ENCODE data around the gene PHPT1. TPM values are rescaled to one million over a fixed set of nuclear protein-coding genes. Genes with fewer than 3 reads are reported as not detected.

PHPT1 gene
- total RNA-seq, 6 experiments from 2014 or later, result 30.5 to 66.6 (median 49.3) TPM

DNA sequence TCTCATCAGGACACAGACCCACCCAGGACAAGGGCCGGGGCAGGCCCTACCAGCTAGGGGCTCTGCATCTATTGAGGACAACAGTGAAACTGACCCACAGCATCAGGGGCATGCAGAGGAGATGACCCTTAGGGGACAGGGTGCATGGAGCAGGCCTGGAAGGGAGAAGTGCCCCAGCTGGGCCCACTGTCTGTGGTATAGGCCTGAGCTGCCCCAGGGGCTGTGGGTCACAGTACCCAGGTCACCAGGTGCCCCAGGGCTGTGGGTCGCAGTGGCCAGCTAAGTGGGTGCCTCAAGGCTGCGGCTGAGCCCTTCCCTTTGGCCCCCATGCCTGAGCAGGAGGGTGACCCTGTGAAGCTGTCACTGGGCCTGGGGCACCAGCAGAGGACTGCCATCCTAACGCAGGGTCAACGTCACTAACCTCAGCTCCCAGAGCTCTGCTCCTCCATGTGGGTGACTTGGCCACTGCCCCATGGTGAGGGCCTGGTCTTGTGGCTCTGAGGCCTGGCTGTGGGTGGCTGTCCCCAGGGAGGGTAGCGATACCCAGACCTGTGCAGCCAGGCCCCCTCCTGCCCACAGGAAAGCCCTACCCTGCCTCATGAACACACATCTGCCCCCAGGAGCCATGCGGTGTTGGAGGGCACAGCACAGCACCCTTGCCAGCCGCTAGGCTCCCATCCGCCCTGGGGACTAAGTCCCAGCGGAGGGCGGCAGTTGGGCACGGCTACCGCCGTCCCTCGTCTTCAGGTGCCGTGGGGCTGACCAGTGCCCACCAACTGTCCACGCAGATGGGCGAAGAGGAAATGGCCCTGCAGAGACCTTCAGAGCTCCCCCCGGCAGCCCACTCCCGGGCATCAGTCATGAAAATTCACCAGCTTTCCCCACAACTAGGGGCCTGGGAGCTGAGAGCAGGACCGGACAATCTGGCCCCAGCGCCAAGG, 12.0 kb downstream of the PHPT1 start:
- peak; percentile 19 to 52 (median 45) for DNase-seq
- TF ChIP-seq, protein P1, sequence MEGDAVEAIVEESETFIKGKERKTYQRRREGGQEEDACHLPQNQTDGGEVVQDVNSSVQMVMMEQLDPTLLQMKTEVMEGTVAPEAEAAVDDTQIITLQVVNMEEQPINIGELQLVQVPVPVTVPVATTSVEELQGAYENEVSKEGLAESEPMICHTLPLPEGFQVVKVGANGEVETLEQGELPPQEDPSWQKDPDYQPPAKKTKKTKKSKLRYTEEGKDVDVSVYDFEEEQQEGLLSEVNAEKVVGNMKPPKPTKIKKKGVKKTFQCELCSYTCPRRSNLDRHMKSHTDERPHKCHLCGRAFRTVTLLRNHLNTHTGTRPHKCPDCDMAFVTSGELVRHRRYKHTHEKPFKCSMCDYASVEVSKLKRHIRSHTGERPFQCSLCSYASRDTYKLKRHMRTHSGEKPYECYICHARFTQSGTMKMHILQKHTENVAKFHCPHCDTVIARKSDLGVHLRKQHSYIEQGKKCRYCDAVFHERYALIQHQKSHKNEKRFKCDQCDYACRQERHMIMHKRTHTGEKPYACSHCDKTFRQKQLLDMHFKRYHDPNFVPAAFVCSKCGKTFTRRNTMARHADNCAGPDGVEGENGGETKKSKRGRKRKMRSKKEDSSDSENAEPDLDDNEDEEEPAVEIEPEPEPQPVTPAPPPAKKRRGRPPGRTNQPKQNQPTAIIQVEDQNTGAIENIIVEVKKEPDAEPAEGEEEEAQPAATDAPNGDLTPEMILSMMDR (IDR thresholded peaks at IDR 0.05), result no peak
- TF ChIP-seq POLR2A (IDR thresholded peaks at IDR 0.05), result no peak
- Histone ChIP-seq H3K36me3 (peaks cover 3 to 28% (median 15%) of the 10 kb centered on the region in 4 donors), H3K27ac (no peak overlapping the region), H3K4me3 (no peak overlapping the region), H3K27me3 (no peaks in the 10 kb centered on the region), H3K4me1 (peaks cover 0 to 45% (median 26%) of the 10 kb centered on the region in 4 donors), H3K9me3 (no peaks in the 10 kb centered on the region)
- intact Hi-C loops (cut with DNase I), result no loop called here
- no peak for ATAC-seq
- WGBS (ENCODE audit: insufficient coverage, low coverage, low lambda C conversion rate, missing lambda C conversion rate), result 100% methylated on average over 1 of the region's 22 CpGs

GRCh38 chr9:136861874-136862457, 12.8 kb downstream of the PHPT1 start:
- Histone ChIP-seq H3K27me3 (no peaks in the 10 kb centered on the region), H3K36me3 (peaks cover 3 to 28% (median 15%) of the 10 kb centered on the region in 4 donors), H3K9me3 (no peaks in the 10 kb centered on the region), H3K4me3 (no peak overlapping the region), H3K4me1 (peaks cover 0 to 47% (median 26%) of the 10 kb centered on the region in 4 donors), H3K27ac (no peak overlapping the region)
- no peak for ATAC-seq
- 83% methylated on average over 14 of the region's 26 CpGs for WGBS (ENCODE audit: insufficient coverage, low coverage, low lambda C conversion rate, missing lambda C conversion rate)
- intact Hi-C loops (cut with DNase I), result no loop called here
- TF ChIP-seq, protein P1 (IDR thresholded peaks at IDR 0.05), result no peak
- TF ChIP-seq POLR2A (IDR thresholded peaks at IDR 0.05), result no peak
- DNase-seq, result no peak

DNA sequence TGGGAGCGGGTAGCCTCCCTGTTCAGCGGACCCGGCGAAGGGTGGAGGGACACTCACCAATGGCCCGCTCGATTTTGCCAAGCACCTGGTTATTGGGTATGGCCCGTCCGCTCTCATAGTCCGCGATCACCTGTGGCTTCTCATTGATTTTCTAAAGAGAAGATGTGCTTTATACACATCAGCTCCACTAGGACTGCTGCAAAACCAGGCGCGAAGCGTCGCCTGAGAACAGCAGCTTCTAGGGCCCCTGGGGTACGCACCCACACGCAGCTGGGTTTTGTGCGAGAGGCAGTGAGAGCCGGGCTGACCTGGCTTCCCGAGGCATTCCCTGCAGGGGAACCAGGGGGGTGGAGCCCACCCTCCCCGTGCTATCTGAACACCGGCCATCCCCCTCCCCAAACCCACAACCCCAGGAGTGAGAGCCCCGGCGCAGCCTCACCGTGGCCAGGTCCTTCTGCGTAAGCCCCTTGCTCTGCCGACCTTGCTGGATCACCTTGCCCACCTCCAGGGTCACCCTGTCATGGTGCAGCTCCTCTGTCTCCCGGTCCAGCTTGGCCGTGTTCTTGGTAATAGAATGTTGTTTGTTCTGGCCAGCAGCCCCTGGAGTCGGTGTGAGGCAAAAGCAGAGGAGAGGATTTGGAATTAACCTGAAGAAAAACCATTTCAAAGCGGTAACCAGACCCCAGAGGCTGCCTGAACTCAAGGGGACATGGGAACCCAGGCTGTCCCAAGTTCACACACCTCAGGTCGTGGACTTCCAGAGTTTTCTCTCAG, 13.8 kb downstream of the PHPT1 start:
- WGBS (ENCODE audit: insufficient coverage, low coverage, low lambda C conversion rate, missing lambda C conversion rate), result 83% methylated on average over 15 of the region's 31 CpGs
- Histone ChIP-seq H3K9me3 (no peaks in the 10 kb centered on the region), H3K4me1 (peaks cover 0 to 50% (median 26%) of the 10 kb centered on the region in 4 donors)

More for the DNA sequence above, 13.8 kb downstream of the PHPT1 start:
- ATAC-seq (no peak), DNase-seq (peak in 2 of 3 donors; percentile 56 to 64)
- intact Hi-C loops (cut with DNase I), result no loop called here
- H3K4me3 ChIP-seq, result no peak overlapping the region
- H3K36me3 ChIP-seq, result peaks cover 3 to 28% (median 15%) of the 10 kb centered on the region in 4 donors
- no peaks in the 10 kb centered on the region for H3K27me3 ChIP-seq
- peak overlapping the region in 1 of 3 donors; percentile 49 for H3K27ac ChIP-seq
- no peak for TF ChIP-seq POLR2A (IDR thresholded peaks at IDR 0.05)
- TF ChIP-seq, protein P1 (IDR thresholded peaks at IDR 0.05), result no peak

Data from right lobe of liver (tissue), 6 donors.